HG02852 (cell line): ENCODE data around the gene BRS3.
"Not testable (repeated sequence)": the region's sequence is repeated elsewhere in the genome, so short reads cannot be mapped to it uniquely, and the experiment has no call there.

ENCODE experiments used
- ATAC-seq: cut with Tn5 transposase; IDR thresholded peaks from one replicate; pipeline ENCODE4 v1.9.1; 2021; ENCODE audit warnings: mild to moderate bottlenecking, moderate library complexity; ENCODE audit not compliant: unreplicated experiment

BRS3 gene

DNA sequence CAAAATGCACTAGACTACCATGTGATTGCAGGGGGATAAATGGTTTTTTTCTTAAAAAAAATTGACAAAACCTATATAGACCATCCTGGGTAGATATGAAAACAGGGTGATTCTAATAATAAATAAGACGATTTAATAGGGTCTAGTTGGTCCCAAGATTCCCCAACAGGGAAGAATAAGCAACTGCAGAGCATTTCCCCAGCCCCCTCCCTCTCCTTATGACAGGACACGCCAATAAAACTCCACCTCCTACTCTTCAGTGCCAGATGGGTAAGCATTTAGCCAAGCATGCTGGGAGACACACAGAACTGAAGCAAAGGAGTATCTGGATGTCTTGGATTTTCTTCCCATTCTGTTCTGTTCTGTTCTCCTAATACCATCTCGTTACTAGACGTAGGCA is at the start of gene BRS3:
Gene BRS3, plus strand, starts transcription at position 301 of the 400 bp plus-strand sequence. CDS start 168 bp downstream, outside the sequence.
- no peak for ATAC-seq

DNA sequence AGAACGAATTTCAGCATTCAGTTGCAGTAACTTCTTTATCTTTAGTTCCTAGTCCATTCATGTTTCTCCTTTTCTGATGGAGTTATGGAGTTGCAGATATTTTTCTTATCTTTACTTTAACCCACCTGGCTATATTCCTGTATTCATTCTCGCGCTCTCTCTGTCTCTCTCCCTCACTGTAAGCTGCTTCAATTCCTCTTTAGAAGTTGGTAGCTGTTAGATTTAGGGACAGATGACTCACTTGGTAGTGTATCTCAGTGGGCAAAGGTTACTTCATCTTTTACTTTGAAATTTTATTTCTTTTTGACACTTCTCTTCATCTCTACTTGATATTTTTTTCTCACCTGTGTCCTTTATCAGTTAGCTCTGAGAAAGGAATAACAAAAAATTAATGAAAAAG is 49.6 kb upstream of the BRS3 start:
- ATAC-seq, result no peak

DNA sequence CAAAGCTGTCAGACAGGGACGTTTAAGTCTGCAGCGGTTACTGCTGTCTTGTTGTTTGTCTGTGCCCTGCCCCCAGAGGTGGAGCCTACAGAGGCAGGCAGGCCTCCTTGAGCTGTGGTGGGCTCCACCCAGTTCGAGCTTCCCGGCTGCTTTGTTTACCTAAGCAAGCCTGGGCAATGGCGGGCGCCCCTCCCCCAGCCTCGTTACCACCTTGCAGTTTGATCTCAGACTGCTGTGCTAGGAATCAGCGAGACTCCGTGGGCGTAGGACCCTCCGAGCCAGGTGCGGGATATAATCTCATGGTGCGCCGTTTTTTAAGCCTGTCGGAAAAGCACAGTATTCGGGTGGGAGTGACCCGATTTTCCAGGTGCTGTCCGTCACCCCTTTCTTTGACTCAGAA is 42.1 kb upstream of the BRS3 start:
- ATAC-seq, result not testable (repeated sequence)

DNA sequence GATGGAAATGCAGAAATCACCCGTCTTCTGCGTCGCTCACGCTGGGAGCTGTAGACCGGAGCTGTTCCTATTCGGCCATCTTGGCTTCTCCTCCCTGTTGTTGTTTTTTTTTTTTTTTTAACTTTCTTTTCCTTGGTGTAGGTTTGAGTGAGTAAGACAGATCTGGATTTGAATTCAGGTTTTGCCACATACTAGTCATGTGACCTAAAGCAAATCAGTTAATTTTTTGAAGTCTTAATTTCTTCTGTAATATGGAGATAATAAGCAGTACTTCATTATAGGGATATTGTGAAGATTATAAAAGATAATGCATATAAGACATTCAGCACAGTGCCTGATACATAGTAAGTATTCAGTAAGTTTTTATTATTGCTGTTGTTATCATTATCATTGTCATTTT is 41.5 kb upstream of the BRS3 start:
- ATAC-seq, result no peak

DNA sequence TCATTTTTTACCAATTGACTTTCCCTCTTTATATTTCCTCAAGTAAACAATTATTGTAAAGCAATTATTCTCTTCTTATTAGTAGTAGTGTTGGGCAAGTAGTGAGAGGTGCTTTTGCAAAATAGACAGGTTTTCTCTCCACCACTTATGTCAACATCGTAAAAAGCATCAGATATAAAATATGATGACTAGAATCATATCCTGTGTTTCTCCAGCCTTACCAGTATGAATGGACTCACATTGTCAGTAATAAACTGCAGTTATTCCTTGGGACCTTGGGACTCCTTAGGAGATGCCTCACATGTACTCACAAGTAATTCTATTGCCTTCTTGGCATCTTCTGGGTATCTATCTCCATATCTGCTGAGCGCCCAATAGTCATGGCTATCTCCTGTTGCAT is 40.4 kb upstream of the BRS3 start:
- ATAC-seq, result no peak

DNA sequence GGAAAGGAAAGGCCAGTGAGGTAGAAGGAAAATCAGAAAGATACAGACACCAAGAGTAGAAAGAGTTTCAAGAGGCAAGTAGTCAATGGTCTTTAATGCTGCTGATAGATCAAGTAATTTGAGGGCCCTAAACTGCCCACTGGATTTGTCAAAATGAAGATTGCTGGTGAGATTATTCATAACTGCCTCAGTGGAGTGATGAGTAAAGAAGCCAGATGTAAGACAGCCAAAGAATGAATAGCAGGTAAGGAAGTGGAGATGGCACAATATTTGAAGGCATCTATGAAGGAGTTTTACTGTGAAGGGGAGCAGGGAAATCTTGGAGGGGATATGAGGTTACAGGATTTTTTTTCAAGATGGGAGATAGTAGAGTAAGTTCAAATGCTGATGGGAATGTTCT is 39.8 kb upstream of the BRS3 start:
- ATAC-seq, result no peak

DNA sequence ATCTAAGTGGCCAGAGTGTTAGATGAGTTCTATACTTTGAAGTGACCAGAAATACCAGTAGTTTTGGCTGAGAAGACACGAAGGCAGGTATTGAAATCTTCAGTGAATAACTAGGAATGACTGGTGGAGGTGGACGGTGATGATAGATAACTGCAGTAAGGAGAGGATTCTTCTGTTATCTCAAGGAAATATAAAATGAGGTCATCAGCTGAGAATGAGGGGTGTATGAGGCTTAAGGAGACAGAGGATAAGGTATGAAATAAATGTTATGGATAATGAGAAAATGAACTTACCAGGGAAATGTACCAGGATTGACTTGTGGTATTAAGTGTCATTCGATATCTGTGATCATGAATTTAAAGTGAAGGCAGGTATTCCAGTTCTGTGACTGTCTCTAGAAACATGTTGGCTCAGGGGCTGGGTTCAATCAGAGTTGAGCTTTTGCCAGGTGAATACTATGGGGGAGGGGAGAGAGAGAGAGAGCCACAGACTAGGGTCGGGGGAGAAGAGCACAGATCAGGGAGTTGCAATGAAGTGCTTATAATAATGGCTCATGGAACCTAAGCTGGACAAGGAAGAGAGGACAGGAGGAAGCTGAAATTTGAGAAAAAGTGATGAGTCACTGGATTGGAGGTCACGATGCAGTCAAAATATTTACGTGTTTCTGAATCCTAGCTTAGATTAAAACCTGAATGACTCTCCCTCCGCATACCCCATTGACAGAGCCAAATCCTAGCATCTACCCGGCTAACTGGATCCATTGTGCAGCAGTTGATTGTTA is 37.5 kb upstream of the BRS3 start:
- ATAC-seq, result no peak

DNA sequence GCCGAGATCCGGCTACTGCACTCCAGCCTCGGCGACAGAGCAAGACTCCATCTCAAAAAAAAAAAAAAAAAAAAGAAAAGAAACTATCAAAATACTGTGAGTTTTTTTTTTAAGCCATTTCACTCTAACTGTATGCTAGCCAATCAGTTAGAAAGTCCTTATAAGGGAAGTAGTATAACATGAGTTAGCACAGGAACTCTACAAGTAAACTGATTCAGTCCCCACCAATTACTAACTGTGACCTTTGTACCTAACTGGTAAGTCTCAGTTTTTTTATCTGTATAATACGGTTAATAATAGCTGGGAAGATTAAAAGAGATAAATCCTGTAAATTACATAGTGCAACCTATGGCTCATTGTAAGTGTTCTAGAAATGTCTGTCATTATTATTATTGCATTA is 35.1 kb upstream of the BRS3 start:
- no peak for ATAC-seq

DNA sequence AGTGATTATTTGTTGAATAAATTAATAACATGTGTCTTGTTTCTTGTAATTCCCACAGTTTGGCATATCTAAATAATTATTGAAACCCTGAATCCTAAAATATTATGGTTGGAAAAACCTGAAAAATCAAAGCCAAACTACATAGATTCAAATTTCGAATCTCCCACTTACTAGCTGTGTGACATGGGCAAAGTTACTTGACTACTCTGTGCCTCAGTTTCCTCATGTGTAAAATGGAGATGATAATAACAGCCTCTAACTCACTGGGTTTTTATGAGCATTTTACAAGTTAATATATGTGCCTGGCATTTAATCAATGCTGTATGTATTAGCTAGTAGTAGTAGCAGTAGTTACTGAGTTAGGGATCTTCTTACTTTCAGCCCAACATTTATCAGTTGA is 34.6 kb upstream of the BRS3 start:
- no peak for ATAC-seq

DNA sequence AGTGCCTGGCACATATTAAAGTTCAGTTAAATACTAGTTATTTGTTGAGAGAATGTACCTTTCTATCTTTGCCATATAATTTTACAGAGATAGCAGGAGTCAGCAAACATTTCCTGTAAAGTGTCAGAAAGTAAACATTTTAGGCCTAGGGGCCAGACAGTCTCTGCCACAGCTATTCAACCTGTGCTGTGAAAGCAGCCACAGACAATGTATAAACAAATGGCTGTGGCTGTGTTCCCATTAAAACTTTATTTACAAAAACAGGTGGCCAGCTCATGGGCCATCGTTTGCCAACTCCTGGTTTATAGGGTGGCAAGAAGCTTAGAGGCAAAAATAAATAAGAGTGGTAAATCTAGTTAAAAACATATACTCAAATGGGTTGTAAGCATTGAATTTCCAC is 34.0 kb upstream of the BRS3 start:
- ATAC-seq, result no peak

DNA sequence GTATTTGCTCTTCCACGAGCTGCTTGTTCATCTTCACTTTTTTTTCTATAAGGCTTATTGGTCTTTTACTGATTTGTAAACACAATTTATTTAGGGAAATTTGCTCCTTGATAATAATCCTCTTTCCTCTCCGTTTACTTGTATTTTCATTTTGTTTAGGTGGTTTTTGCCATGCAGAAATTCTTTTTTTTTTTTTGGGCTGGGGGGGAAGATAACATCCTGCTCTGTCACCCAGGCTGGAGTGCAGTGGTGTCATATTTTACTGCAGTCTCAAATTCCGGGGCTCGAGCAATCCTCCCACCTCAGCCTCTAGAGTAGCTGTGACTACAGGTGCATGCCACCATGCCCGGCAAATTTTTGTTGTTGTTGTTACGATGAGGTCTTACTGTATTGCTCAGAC is 31.6 kb upstream of the BRS3 start:
- ATAC-seq, result no peak

DNA sequence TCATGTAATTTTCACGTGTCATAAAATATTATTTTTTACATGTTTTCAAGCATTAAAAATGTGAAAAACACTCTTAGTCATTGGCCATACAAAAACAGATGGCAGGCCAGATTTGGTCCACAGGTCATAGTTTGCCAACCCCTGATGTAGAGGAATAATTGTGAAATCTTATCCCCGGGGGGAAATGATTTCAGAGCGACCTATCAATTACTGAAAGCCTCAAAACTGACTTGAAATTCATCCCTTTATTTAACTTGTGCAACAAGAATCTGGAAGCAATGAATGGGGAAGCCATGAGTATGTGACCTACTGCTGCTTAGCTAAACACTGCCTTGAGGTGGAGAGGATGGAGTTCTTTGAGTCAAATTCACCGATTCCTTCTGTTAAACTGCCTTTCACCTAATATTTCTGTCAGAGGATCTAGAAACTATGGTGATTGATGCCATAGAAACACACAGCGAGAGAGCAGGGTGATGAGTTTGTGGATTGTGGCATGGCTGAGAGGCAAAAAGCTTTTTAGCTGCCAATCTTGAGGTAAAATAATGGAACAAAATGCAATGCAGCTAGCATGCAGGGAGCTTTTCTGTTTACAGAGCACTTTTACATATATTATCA is 30.3 kb upstream of the BRS3 start:
- no peak for ATAC-seq

DNA sequence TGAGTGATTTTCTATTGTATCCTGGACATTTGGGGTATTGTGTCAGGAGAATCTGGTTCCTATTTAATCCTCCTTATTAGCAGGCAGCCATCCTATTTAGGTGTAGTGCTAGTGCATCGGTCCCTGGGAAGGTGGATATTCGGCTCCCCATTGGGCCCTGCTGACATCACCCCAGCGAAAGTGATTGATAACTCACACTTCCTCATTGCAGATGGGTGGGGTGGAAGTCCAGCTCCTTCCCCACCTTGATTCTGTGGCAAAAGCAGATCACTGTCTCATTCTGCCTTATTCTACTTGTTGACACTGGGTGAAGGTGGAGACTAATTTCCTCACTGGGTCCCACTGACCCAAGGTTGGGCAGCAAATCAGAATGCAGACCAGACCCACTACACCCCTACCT is 23.2 kb upstream of the BRS3 start:
- ATAC-seq, result no peak

DNA sequence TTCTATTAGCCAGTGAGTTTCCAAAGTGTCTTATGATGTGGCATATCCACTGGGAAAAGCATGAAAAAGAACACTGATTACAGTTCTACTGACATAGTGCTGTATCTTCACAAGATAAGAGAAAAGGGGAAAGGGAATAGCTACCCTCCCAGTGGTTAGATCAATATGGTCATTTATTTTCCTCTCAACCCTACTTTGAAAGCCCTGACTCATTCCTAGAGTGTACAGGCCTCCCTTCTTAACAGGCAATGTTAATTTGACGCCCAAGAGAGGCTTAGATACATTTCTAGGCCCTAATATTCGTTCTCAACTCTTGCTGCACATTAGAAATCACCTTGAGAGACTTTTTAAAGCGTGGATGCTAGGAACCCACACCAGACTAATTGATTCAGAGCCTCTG is 20.4 kb upstream of the BRS3 start:
- ATAC-seq, result peak; percentile 44

DNA sequence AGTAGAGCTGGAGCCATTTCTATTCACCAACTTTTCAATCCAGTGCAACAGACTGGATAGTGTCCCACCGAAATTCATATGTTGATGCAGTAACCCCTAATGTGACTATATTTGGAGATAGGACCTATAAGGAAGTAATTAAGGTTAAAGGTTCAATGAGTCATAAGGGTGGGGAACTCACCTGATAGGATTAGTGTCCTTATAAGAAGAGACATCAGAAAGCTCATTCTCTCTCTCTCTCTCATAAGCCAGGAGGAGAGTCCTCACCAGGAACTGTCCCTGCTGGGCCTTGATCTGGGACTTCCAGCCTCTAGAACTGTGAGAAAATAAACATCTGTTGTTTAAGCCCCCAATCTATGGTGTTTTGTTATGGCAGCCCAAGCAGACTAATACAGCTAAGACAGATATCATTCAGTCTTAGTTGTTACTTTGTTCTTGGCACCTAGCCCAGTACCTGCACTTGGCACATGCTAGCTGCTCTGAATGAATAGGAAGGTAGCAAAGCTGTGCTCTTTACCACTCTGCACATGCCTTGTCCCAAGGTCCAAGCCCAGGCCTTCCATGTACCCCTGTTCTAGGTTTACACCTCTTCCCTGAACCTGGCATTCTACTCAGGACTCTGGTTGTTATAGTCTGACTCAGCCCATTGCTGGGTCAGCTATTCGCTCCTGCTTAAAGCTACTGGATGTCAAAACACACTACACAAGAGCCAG is 19.2 kb upstream of the BRS3 start:
- no peak for ATAC-seq

DNA sequence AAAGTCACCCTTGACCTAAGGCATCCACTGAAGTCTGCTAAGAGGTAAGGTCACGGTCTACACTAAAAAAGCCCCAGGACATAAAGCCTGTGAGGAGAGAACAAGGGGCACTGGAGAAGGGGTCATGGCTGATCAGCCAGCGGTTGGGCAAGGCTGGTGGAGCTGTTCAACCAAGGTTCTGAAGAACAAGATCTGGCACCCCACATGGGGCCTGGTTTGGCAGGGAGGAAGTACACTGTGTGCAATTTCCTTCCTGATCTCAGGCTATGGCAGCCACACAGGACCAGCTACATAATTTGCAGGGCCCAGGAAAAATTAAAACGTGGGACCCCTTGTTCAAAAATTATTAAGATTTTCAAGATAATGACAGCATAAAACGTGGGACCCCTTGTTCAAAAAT is 14.1 kb upstream of the BRS3 start:
- ATAC-seq, result no peak

DNA sequence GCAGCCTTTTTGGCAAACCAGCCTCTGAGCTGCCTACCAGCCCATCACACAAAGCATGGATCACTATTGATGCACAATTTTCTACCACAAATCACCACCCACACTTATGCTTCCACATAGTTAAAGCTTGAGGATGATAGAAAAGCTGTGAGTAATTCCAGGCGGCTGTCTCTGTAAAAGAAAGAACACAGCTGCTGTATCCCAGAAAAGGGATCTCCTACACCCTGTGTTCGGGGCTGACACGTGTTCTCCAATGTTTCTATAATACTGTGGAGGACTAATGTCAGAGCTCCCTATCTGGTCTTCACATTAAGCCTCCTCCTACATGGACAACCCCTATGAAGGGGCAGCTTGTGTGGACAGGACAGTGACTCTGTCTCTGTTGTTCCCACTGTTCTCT is 12.5 kb upstream of the BRS3 start:
- ATAC-seq, result no peak

DNA sequence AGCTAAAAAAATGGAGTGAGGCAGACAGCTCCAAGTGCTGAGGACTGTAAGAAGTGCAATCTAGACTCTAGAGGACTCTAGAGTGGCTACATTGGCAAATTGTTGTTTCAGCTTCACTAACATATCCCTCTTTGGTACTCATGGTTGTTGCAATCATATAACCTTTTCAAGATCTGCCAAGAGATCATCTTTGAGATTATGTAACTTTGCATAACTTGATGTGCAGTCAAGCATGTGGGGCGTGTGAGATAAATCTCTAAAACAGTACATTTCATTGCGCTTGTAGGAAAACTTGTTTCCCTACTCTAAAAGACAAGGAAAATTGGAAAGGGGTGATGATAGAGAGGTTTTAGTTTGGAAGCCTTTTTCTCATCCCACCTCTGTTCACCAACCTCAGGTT is 11.2 kb upstream of the BRS3 start:
- no peak for ATAC-seq

DNA sequence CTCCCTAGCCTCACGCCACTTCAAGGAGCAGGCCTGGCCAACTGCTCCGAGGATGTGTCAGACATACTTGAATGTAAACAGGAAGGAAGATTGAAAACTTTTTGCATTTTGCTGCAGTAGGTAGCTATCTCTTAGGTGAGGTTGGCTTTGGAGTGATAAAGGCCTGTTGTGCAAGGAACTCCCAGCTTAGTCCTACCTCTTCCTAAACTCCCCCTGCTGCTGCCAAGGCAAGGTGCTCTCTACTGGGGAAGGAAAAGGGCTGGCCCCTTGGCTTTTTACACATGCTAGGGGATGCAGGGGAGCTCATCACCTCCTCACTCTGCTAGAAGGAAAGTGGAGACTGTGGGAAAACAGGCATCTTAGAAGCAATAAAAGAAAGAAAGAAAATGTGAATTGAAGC is 10.7 kb upstream of the BRS3 start:
- ATAC-seq, result no peak

DNA sequence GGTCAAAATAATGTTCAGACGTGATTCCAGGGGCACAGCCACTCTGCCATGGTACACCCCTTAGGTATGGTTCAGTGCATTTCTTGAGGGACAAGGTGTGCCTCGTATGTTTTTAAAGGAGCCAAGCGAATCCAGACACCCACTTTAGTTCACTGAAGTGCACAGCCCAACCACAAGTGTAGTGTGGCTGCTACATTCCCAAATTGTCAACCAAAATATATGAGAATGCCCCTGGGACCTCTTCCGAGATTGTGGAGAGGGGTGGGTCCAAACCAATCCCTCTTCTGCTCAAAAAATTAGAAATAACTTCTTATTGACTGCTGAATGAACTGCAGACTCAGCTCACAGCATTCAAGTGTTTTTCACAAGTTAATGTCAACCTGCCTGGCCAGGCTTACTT is 7.4 kb upstream of the BRS3 start:
- no peak for ATAC-seq

DNA sequence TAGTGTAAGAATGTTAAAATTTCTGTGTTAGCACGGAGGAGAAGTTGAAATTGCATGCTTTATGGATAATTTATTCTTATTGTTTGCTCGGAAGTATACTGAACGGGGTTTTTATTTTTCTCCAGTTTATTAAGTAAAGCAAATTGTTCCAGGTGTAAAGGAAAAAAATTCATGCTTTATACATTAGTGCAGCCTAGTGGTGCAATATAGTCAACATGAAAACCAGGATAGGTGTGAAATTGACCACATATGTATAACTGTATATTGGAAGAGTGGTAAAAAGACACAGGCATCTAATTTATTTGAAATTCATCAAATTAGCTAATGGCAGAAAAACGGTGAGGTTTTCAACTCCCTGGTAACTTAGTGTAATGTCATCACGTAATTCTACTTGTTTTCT is 959 bp downstream of the BRS3 start:
- ATAC-seq, result no peak

DNA sequence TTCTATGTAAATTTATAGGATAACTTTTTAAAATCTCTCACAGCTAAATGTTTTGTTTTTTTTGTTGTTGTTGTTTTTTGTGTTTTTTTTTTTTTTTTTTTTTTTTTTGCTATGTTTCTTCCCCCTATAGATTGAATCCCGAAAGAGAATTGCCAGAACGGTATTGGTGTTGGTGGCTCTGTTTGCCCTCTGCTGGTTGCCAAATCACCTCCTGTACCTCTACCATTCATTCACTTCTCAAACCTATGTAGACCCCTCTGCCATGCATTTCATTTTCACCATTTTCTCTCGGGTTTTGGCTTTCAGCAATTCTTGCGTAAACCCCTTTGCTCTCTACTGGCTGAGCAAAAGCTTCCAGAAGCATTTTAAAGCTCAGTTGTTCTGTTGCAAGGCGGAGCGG is 4.1 kb downstream of the BRS3 start:
- ATAC-seq, result no peak
